GM23338 (cell line): ENCODE data around the gene DSCAML1. TPM values are rescaled to one million over a fixed set of nuclear protein-coding genes. Genes with fewer than 3 reads are reported as not detected.

Source experiments
- ATAC-seq: fragments of 200-7000 bp; cut with Tn5 transposase; 3 replicates; pipeline ENCODE4 v1.9.1; 2020
- DNase-seq: peaks from one replicate; pipeline ENCODE4 v3.0.0-alpha.2; 2015; ENCODE audit warnings: low spot score
- H2AFZ ChIP-seq: fragments of 200-600 bp; sonication (generic); 2 replicates; pipeline ENCODE4 v1.8.0; 2016; ENCODE audit warnings: antibody characterized with exemption, mild to moderate bottlenecking, moderate library complexity
- H3F3A ChIP-seq: fragments of 200-600 bp; sonication (generic); replicated peaks from 2 replicates; pipeline ENCODE4 v1.8.0; 2017; ENCODE audit warnings: antibody characterized with exemption, mixed run types, low read depth
- H3K27ac ChIP-seq: fragments of 200-600 bp; sonication (generic); 2 replicates; pipeline ENCODE4 v1.6.1; 2016; ENCODE audit warnings: low read depth
- H3K27me3 ChIP-seq: fragments of 200-600 bp; sonication (generic); 2 replicates; pipeline ENCODE4 v1.8.0; 2016; ENCODE audit warnings: mild to moderate bottlenecking, mixed run types, moderate library complexity; ENCODE audit not compliant: insufficient read depth
- H3K36me3 ChIP-seq: fragments of 200-600 bp; sonication (generic); 2 replicates; pipeline ENCODE4 v1.8.0; 2016; ENCODE audit warnings: mild to moderate bottlenecking; ENCODE audit not compliant: insufficient read depth
- H3K4me1 ChIP-seq: fragments of 200-600 bp; sonication (generic); 2 replicates; pipeline ENCODE4 v1.8.0; 2016; ENCODE audit warnings: mild to moderate bottlenecking, moderate library complexity; ENCODE audit not compliant: insufficient read depth
- H3K4me2 ChIP-seq: fragments of 200-600 bp; sonication (generic); 2 replicates; pipeline ENCODE4 v1.7.1; 2017; ENCODE audit warnings: mixed run types
- H3K4me3 ChIP-seq: fragments of 200-600 bp; sonication (generic); 2 replicates; pipeline ENCODE4 v1.6.1; 2016; ENCODE audit warnings: mixed run types
- H3K79me2 ChIP-seq: fragments of 200-600 bp; sonication (generic); replicated peaks from 2 replicates; pipeline ENCODE4 v1.8.0; 2017; ENCODE audit warnings: mild to moderate bottlenecking; ENCODE audit not compliant: insufficient read depth
- H3K9me2 ChIP-seq: fragments of 200-600 bp; sonication (generic); 2 replicates; pipeline ENCODE4 v1.8.0; 2017; ENCODE audit not compliant: insufficient read depth
- H4K20me1 ChIP-seq: fragments of 200-600 bp; sonication (generic); replicated peaks from 2 replicates; pipeline ENCODE4 v1.8.0; 2017; ENCODE audit warnings: mild to moderate bottlenecking; ENCODE audit not compliant: insufficient read depth
- H3K27ac Mint-ChIP-seq: 2 replicates; pipeline ENCODE4 v1.8.0; 2020; ENCODE audit warnings: inconsistent platforms, mild to moderate bottlenecking, moderate library complexity, mixed read lengths
- H3K27me3 Mint-ChIP-seq: 3 replicates; pipeline ENCODE4 v1.8.0; 2022; ENCODE audit warnings: low read depth, mild to moderate bottlenecking, moderate library complexity, mixed read lengths, inconsistent platforms; ENCODE audit not compliant: insufficient read depth, poor library complexity
- H3K36me3 Mint-ChIP-seq: 3 replicates; pipeline ENCODE4 v1.8.0; 2021; ENCODE audit warnings: low read depth, mild to moderate bottlenecking, inconsistent platforms, moderate library complexity, mixed read lengths
- H3K4me1 Mint-ChIP-seq: 3 replicates; pipeline ENCODE4 v1.8.0; 2020; ENCODE audit warnings: mild to moderate bottlenecking, inconsistent platforms, mixed read lengths
- H3K4me3 Mint-ChIP-seq: 3 replicates; pipeline ENCODE4 v1.8.0; 2021; ENCODE audit warnings: moderate library complexity, mild to moderate bottlenecking, inconsistent platforms, mixed read lengths
- H3K9me3 Mint-ChIP-seq: 3 replicates; pipeline ENCODE4 v1.8.0; 2020; ENCODE audit warnings: moderate library complexity, mild to moderate bottlenecking, inconsistent platforms, mixed read lengths
- CREB1 ChIP-seq: fragments of 250-450 bp; sonication (Bioruptor Pico); IDR thresholded peaks from 2 replicates; pipeline ENCODE4 v1.5.0; 2020; ENCODE audit warnings: low read depth, mild to moderate bottlenecking, moderate library complexity
- CTCF ChIP-seq, 2 experiments: fragments of 200-600 bp in 1 of 2; sonication (generic) in 1 of 2; conservative IDR thresholded peaks; 2 replicates each; pipeline versions ENCODE4 v1.5.1 to v1.6.1; 2016 to 2017; ENCODE audit warnings: antibody characterized with exemption in 2 of 2, low read depth in 2 of 2, mild to moderate bottlenecking in 2 of 2, moderate library complexity in 1 of 2
- EZH2 ChIP-seq: fragments of 200-600 bp; sonication (generic); IDR thresholded peaks from one replicate; pipeline ENCODE4 v1.8.0; 2017; ENCODE audit warnings: antibody characterized with exemption, mild to moderate bottlenecking, low read depth; ENCODE audit not compliant: unreplicated experiment
- EZH2phosphoT487 ChIP-seq: fragments of 200-600 bp; sonication (generic); IDR thresholded peaks from one replicate; pipeline ENCODE4 v1.8.1; 2018; ENCODE audit warnings: antibody characterized with exemption; ENCODE audit not compliant: unreplicated experiment
- JUNB ChIP-seq: IDR thresholded peaks from one replicate; pipeline ENCODE4 v1.6.1; 2016; ENCODE audit warnings: antibody characterized with exemption; ENCODE audit not compliant: unreplicated experiment
- NANOG ChIP-seq: IDR thresholded peaks from 2 replicates; pipeline ENCODE4 v1.6.1; 2016; ENCODE audit warnings: antibody characterized with exemption, borderline replicate concordance
- POLR2AphosphoS5 ChIP-seq: IDR thresholded peaks from 2 replicates; pipeline ENCODE4 v1.6.1; 2016; ENCODE audit warnings: antibody characterized with exemption, low read depth
- STAT1 ChIP-seq: IDR thresholded peaks from one replicate; pipeline ENCODE4 v1.6.1; 2016; ENCODE audit warnings: antibody characterized with exemption; ENCODE audit not compliant: unreplicated experiment
- ZNF114 ChIP-seq: fragments of 250-450 bp; sonication (Bioruptor Pico); IDR thresholded peaks from 2 replicates; pipeline ENCODE4 v1.5.0; 2020; ENCODE audit warnings: mild to moderate bottlenecking, moderate library complexity
- ZNF331 ChIP-seq: fragments of 250-450 bp; sonication (Bioruptor Pico); IDR thresholded peaks from 2 replicates; pipeline ENCODE4 v1.5.0; 2020; ENCODE audit warnings: low read depth, mild to moderate bottlenecking, moderate library complexity
- ZNF462 ChIP-seq: fragments of 250-450 bp; sonication (Bioruptor Pico); IDR thresholded peaks from 2 replicates; pipeline ENCODE4 v1.5.0; 2020; ENCODE audit warnings: mild to moderate bottlenecking, moderate library complexity
- polyA plus RNA-seq: library from polyadenylated mRNA; unstranded; fragments of >200 nt; fragmentation: Nextera tagmentation; extraction: Ambion mirVana; gene quantifications from 2 replicates; pipeline ENCODE4 v1.2.1, GENCODE V29; 2016
- total RNA-seq: library from RNA; depleted of rRNA; stranded (reverse); fragments of >200 nt; shearing (Covaris generic); gene quantifications from 2 replicates; pipeline ENCODE4 v1.2.3, GENCODE V29; 2014

DSCAML1 gene
- total and polyA plus RNA-seq, 2 experiments from 2014 or later = 0.17 TPM; not detected in 1

GRCh38 chr11:117759305-117759704 lies 37.7 kb downstream of the DSCAML1 start:
- Histone ChIP-seq H3F3A (no peaks in the 10 kb centered on the region), H4K20me1 (no peaks in the 10 kb centered on the region), H3K79me2 (no peaks in the 10 kb centered on the region), H2AFZ (peak overlapping the region; percentile 85; the same call in 1 of the 2 replicates), H3K27ac (no peak overlapping the region), H3K27me3 (no peaks in the 10 kb centered on the region), H3K4me3 (no peak overlapping the region), H3K4me1 (peaks cover 6% of the 10 kb centered on the region; the same call in 1 of the 2 replicates), H3K36me3 (no peaks in the 10 kb centered on the region), H3K9me2 (no peaks in the 10 kb centered on the region), H3K4me2 (no peak overlapping the region)
- H3K4me3 Mint-ChIP-seq = no peak overlapping the region
- TF ChIP-seq EZH2 (no peak), ZNF114 (CRISPR knock-in tag) (no peak), NANOG (no peak), ZNF331 (CRISPR knock-in tag) (no peak)
- H3K27ac Mint-ChIP-seq = no peak overlapping the region
- DNase-seq (peak; percentile 55), ATAC-seq (peak; percentile 93)
- H3K9me3 Mint-ChIP-seq = no peaks in the 10 kb centered on the region
- H3K4me1 Mint-ChIP-seq = peaks cover 20% of the 10 kb centered on the region
- H3K36me3 Mint-ChIP-seq = no peaks in the 10 kb centered on the region
- H3K27me3 Mint-ChIP-seq = peaks cover 10% of the 10 kb centered on the region

- no peak for DNase-seq
- Histone ChIP-seq H3K27me3 (no peaks in the 10 kb centered on the region), H3K4me2 (no peak overlapping the region), H3K36me3 (no peaks in the 10 kb centered on the region), H3K9me2 (no peaks in the 10 kb centered on the region), H2AFZ (no peak overlapping the region), H3K4me3 (no peak overlapping the region), H3K27ac (no peak overlapping the region), H3K79me2 (no peaks in the 10 kb centered on the region), H3K4me1 (0 out of 2 replicates have a peak, but pooled peaks cover 4% of the 10 kb centered on the region), H3F3A (no peaks in the 10 kb centered on the region), H4K20me1 (no peaks in the 10 kb centered on the region)
- Mint-ChIP-seq H3K36me3 (no peaks in the 10 kb centered on the region), H3K27me3 (peaks cover 8% of the 10 kb centered on the region), H3K27ac (no peak overlapping the region), H3K9me3 (no peaks in the 10 kb centered on the region), H3K4me3 (no peak overlapping the region), H3K4me1 (peaks cover 10% of the 10 kb centered on the region; the same call in 2 of the 3 replicates)
- ATAC-seq = no peak
- no peak for TF ChIP-seq POLR2AphosphoS5
- no peak for TF ChIP-seq ZNF462 (CRISPR knock-in tag)
- no peak for TF ChIP-seq CREB1 (CRISPR knock-in tag)
- no peak for TF ChIP-seq JUNB
- no peak for TF ChIP-seq NANOG
- TF ChIP-seq STAT1 = no peak
- no peak for TF ChIP-seq EZH2phosphoT487
- TF ChIP-seq CTCF (conservative IDR thresholded peaks at IDR 0.05; ENCODE audit: low read depth in 2 of 2) = no peak
- TF ChIP-seq EZH2 = no peak
Observed at GRCh38 chr11:117754030-117754429, 43.0 kb downstream of the DSCAML1 start.
